Calu3 (cell line): ENCODE results near the gene MED19. TPM values are rescaled to one million over a fixed set of nuclear protein-coding genes. Genes with fewer than 3 reads are reported as not detected.
A peak's percentile ranks its signal among the peaks of the same experiment; 100 is the strongest.

Source experiments
- BruUV-seq: library from RNA; stranded (reverse); fragments of 400-500 nt; replicated peaks from 2 replicates; lab custom pipeline; 2021; lab: Mats Ljungman, UMichigan
- CTCF ChIA-PET: fragments of 300-600 bp; sonication (Branson Sonifier 250); formaldehyde crosslinking; loops from one replicate; lab custom pipeline; 2022; ENCODE audit warnings: antibody characterized with exemption; lab: Charles Lee
- DNase-seq: peaks from one replicate; pipeline ENCODE4 v3.0.0; 2022
- H3K27ac Mint-ChIP-seq: one replicate; pipeline ENCODE4 v1.8.0; 2022; ENCODE audit warnings: mixed read lengths; ENCODE audit not compliant: unreplicated experiment
- H3K27me3 Mint-ChIP-seq: one replicate; pipeline ENCODE4 v1.8.0; 2022; ENCODE audit warnings: mixed read lengths; ENCODE audit not compliant: unreplicated experiment
- H3K36me3 Mint-ChIP-seq: one replicate; pipeline ENCODE4 v1.8.0; 2022; ENCODE audit warnings: mild to moderate bottlenecking, moderate library complexity, mixed read lengths; ENCODE audit not compliant: insufficient read depth, unreplicated experiment
- H3K4me1 Mint-ChIP-seq: one replicate; pipeline ENCODE4 v1.8.0; 2022; ENCODE audit warnings: mild to moderate bottlenecking, low read depth, mixed read lengths; ENCODE audit not compliant: unreplicated experiment
- H3K4me3 Mint-ChIP-seq: one replicate; pipeline ENCODE4 v1.8.0; 2022; ENCODE audit warnings: mild to moderate bottlenecking, low read depth, moderate library complexity, mixed read lengths; ENCODE audit not compliant: unreplicated experiment
- H3K9me3 Mint-ChIP-seq: one replicate; pipeline ENCODE4 v1.8.0; 2022; ENCODE audit warnings: low read depth, mixed read lengths; ENCODE audit not compliant: unreplicated experiment
- intact Hi-C: fragments of 100-400 bp; cut with micrococcal nuclease; formaldehyde crosslinking; loops from one replicate; pipeline ENCODE4 v1.10.0; 2022; ENCODE audit not compliant: unreplicated experiment
- total RNA-seq: library from RNA; stranded (reverse); gene quantifications from 2 replicates; pipeline ENCODE4 v1.2.3, GENCODE V29; 2022
- TF ChIP-seq, protein P1 (sequence below): fragments of 200-600 bp; IDR thresholded peaks from one replicate; pipeline ENCODE4 v1.8.0; 2022; ENCODE audit warnings: antibody characterized with exemption; ENCODE audit not compliant: unreplicated experiment

MED19 gene
- total RNA-seq, 1 experiment from 2014 or later = 21.2 TPM

DNA sequence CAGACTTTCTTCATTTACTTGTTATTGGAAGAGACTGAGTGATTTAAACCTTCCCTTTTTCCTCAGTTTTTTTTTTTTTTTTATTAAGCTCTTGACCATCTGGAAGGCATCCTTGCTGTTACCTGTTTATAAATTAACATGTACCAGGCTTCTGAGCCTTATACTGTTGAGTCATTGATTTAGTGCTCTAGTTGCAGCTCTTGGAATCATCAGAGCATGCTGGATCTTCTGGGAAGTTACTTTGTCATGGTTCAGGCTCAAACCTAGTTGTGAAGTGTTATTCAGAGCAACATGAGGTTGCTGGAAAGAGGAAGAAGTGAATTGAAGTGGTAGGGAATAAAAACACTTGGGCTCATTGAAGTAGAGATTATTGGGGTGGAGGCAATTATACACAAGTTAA lies 37.8 kb downstream of the MED19 start:
- no peak overlapping the region for H3K27ac Mint-ChIP-seq
- H3K4me1 Mint-ChIP-seq = peaks cover 45% of the 10 kb centered on the region
- BruUV-seq = no TSS peak
- no peak for DNase-seq
- H3K36me3 Mint-ChIP-seq = peaks cover 77% of the 10 kb centered on the region
- no peak overlapping the region for H3K4me3 Mint-ChIP-seq
- no peaks in the 10 kb centered on the region for H3K9me3 Mint-ChIP-seq
- no peaks in the 10 kb centered on the region for H3K27me3 Mint-ChIP-seq
- TF ChIP-seq, protein P1, sequence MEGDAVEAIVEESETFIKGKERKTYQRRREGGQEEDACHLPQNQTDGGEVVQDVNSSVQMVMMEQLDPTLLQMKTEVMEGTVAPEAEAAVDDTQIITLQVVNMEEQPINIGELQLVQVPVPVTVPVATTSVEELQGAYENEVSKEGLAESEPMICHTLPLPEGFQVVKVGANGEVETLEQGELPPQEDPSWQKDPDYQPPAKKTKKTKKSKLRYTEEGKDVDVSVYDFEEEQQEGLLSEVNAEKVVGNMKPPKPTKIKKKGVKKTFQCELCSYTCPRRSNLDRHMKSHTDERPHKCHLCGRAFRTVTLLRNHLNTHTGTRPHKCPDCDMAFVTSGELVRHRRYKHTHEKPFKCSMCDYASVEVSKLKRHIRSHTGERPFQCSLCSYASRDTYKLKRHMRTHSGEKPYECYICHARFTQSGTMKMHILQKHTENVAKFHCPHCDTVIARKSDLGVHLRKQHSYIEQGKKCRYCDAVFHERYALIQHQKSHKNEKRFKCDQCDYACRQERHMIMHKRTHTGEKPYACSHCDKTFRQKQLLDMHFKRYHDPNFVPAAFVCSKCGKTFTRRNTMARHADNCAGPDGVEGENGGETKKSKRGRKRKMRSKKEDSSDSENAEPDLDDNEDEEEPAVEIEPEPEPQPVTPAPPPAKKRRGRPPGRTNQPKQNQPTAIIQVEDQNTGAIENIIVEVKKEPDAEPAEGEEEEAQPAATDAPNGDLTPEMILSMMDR = no peak
- intact Hi-C loops = no loop called here
- CTCF ChIA-PET = interaction anchor here (0.6 to 1.2 kb wide), 2 partner anchors 38 to 1885 kb away, joined by 4 read pairs; partner anchors contain the start of genes MED19 and TMX2

DNA sequence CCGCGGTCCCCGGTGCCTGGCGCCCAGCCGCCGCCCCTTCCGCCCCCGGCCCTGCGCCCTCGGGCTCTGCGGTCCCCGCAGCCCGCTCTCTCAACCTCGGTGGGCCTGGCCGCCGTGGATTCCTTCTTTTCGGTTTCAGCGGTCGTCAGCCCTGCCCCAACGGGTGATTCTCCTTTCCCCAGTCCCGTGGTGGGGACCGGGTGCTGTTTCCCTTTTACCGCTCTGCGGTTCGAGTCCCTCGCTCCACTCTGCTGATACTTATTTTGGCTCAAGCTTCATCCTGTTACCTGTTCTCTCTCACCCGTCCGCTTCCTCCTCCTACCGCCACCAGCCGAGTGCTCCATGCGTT lies 43.6 kb downstream of the MED19 start:
- CTCF ChIA-PET = interaction anchor here (0.6 kb wide), 1 partner anchor 30 kb away, joined by 7 read pairs; no protein-coding TSS in a partner anchor
- BruUV-seq = no TSS peak
- DNase-seq = no peak
- Mint-ChIP-seq H3K27me3 (no peaks in the 10 kb centered on the region), H3K9me3 (no peaks in the 10 kb centered on the region), H3K4me3 (peak overlapping the region; percentile 94), H3K27ac (peak overlapping the region; percentile 100), H3K36me3 (peaks cover 60% of the 10 kb centered on the region), H3K4me1 (peaks cover 31% of the 10 kb centered on the region)
- intact Hi-C loops = loop anchor here (5.0 to 10.0 kb wide), 2 partner anchors 44 to 116 kb away; partner anchors contain the start of genes MED19 and TMX2
- TF ChIP-seq, protein P1 = no peak

DNA sequence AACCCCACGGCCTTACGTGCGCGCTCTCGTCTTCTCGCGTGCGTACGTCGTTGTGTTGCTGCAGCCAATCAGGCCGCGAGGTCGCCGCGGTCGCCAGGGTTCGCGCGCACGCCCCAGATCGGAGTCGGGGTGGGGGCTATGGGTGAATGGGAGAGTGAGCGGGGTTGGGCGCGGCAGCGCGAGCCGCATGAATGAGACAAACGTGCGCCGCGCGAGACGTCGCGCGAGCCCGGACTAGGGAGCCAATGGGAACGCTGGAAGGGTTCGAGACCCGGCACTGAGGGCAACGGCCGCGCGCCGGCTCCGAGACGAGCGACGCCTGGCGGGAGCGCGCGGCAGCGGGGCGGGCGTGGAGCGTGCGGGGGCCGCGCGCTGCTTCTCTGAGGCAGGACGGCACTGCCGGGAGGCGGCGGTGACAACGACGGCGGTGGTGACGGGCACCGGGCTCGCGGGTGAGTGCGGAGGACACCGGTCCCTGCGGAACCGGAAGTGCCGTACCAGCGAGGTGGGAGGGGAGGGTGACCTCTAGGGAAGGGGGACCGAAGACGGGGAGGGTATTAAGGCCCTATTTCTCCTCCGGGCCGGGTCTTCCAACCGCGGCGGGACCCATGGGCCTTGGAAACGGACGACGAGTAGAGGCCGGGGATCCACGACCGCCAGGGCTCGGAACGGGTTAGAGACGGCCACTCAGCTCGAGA lies 44.1 kb downstream of the MED19 start, which contains the start of gene ZDHHC5:
Gene ZDHHC5, plus strand, starts transcription at position 379 of the 698 bp plus-strand sequence. CDS start 4,977 bp downstream, outside the sequence.
- peak within 1 kb of the TSS; percentile 100 for H3K27ac Mint-ChIP-seq
- H3K4me3 Mint-ChIP-seq = peak within 1 kb of the TSS; percentile 94
- DNase-seq = peak; percentile 99
- peaks cover 55% of the 10 kb centered on the region for H3K36me3 Mint-ChIP-seq
- peaks cover 26% of the 10 kb centered on the region for H3K4me1 Mint-ChIP-seq
- H3K27me3 Mint-ChIP-seq = no peaks in the 10 kb centered on the region
- H3K9me3 Mint-ChIP-seq = no peaks in the 10 kb centered on the region
- intact Hi-C loops = loop anchor here (5.0 to 10.0 kb wide), 2 partner anchors 44 to 117 kb away; partner anchors contain the start of genes MED19 and TMX2
- no TSS peak for BruUV-seq
- TF ChIP-seq, protein P1 = peak; percentile 55
- CTCF ChIA-PET = interaction anchor here (0.6 to 0.7 kb wide), 3 partner anchors 30 to 609 kb away, joined by 3 to 7 read pairs (median 3); no protein-coding TSS in a partner anchor

DNA sequence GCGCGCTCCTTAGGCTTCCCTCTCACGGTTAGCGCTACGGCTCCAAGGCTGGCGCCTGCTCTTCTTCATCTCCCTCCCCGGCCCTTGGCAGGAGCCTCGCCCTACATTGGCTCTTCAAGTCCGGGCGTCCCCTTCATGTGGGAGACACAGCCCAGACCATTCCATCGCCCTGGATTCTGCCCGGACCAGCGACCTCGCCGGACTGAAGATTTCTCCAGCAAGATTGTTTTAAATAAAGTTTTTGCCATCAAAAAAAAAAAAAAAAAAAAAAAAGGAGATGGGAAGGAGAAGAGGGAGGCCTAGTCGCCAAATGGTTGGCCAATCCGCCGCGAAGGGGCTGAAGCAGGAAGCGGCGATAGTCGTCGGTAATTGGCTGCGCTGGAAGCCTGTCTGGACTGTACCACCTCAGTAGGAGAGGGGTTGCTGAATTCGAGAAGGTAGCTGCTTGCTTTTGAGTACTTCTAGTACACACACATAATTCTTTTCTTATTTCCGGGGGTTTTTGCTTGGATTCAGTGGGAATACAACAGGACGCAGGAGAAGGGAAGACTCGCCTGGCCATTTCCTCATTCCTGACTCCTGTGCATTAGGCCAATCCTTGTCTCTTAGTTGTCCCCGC lies 44.8 kb downstream of the MED19 start:
- intact Hi-C loops = loop anchor here (5.0 to 10.0 kb wide), 2 partner anchors 45 to 118 kb away; partner anchors contain the start of genes MED19 and TMX2
- Mint-ChIP-seq H3K36me3 (peaks cover 52% of the 10 kb centered on the region), H3K27me3 (no peaks in the 10 kb centered on the region), H3K9me3 (no peaks in the 10 kb centered on the region), H3K4me1 (peaks cover 24% of the 10 kb centered on the region), H3K4me3 (peak overlapping the region; percentile 94), H3K27ac (peak overlapping the region; percentile 100)
- TF ChIP-seq, protein P1 = no peak
- CTCF ChIA-PET = interaction anchor here (0.7 to 1.6 kb wide), 3 partner anchors 26 to 609 kb away, joined by 3 to 5 read pairs (median 3); no protein-coding TSS in a partner anchor
- DNase-seq = peak; percentile 94
- BruUV-seq = no TSS peak
